ENCODE results near the gene LHFPL3. TPM values are rescaled to one million over a fixed set of nuclear protein-coding genes. Genes with fewer than 3 reads are reported as not detected.

Gene LHFPL3
- total RNA-seq, 1 experiment from 2014 or later: 0.83 TPM

DNA sequence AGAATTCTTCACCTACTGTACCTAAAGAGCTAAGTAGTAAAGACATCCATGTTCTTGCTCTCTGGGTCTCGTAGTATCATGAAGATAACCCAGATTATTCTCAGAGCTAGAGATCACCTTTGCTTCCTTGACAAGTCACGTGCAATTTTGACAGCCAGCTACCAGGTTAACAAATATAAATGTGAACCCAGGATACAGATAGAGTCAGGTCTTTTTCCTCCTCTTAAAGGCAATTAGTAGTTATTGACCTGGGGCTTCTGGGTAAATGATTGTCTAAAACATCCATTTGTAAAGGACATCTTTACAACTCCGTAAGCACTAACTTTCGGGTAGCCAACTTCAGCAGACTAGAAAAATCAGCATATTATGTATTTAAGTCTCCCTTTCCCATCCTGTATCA, 28.8 kb downstream of the LHFPL3 start (continued):
- TF ChIP-seq, protein P1, sequence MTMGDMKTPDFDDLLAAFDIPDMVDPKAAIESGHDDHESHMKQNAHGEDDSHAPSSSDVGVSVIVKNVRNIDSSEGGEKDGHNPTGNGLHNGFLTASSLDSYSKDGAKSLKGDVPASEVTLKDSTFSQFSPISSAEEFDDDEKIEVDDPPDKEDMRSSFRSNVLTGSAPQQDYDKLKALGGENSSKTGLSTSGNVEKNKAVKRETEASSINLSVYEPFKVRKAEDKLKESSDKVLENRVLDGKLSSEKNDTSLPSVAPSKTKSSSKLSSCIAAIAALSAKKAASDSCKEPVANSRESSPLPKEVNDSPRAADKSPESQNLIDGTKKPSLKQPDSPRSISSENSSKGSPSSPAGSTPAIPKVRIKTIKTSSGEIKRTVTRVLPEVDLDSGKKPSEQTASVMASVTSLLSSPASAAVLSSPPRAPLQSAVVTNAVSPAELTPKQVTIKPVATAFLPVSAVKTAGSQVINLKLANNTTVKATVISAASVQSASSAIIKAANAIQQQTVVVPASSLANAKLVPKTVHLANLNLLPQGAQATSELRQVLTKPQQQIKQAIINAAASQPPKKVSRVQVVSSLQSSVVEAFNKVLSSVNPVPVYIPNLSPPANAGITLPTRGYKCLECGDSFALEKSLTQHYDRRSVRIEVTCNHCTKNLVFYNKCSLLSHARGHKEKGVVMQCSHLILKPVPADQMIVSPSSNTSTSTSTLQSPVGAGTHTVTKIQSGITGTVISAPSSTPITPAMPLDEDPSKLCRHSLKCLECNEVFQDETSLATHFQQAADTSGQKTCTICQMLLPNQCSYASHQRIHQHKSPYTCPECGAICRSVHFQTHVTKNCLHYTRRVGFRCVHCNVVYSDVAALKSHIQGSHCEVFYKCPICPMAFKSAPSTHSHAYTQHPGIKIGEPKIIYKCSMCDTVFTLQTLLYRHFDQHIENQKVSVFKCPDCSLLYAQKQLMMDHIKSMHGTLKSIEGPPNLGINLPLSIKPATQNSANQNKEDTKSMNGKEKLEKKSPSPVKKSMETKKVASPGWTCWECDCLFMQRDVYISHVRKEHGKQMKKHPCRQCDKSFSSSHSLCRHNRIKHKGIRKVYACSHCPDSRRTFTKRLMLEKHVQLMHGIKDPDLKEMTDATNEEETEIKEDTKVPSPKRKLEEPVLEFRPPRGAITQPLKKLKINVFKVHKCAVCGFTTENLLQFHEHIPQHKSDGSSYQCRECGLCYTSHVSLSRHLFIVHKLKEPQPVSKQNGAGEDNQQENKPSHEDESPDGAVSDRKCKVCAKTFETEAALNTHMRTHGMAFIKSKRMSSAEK (CRISPR knock-in tag; IDR thresholded peaks at IDR 0.05; ENCODE audit: borderline replicate concordance): no peak
- TF ChIP-seq GTF2I (CRISPR knock-in tag; conservative IDR thresholded peaks at IDR 0.05) (no peak), JUN (CRISPR knock-in tag; IDR thresholded peaks at IDR 0.05) (no peak), ZBTB21 (CRISPR knock-in tag; IDR thresholded peaks at IDR 0.05; ENCODE audit: borderline replicate concordance) (no peak), MXD4 (CRISPR knock-in tag; IDR thresholded peaks at IDR 0.05; ENCODE audit: borderline replicate concordance) (no peak)

DNA sequence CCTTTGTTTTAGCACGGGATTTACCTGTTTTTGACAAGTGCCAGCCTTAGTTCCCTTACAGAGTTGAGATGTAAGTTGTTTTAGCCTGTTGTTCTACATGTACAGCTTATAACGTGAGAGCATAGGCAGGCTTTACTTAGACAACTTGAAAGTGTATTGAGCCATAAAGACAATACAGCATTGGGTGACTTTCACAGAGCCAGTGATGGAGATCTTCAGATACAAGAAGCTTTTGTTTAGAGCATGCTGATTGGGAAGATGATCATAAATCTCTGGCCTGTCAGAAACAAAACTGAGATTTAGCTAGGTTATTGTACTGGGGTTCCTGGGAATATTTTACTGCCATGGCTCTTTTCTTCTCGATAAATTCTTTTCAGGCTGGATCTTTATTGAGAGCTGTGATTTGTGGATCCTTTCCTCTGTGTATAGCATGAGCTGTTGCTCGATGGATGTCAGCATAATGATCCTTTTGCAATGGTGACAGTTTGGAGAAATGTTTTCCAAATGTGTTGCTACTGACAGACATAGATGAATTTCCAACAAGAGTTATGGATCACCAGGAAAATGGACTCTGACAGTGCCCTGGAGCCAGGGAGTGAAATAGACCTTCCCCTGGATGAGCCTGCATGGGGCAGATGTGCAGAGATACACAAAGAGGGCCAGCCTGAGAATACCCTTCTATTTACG, 30.2 kb downstream of the LHFPL3 start:
- CTCF ChIA-PET: no interaction called here
- no peak overlapping the region for H3K4me3 Mint-ChIP-seq
- ATAC-seq: no peak

DNA sequence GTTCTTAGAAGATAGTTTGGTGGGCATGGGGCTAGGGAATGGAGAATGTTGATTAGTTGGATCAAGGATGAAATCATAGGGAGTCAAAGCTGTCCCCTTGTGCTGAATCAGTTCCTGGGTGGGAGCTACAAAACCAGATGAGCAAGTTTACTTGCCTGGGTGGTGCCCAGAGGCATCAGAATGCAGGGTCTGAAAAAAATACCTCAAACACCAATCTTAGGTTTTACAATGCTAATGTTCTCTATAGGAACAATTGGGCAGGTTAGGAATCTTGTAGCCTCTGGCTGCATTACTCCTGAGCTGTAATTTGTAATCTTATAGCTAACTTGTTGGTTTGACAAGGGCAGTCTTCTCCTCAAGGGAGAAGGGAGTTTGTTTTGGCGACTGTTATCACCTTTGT, 34.4 kb downstream of the LHFPL3 start:
- ChIA-PET POLR2A (no interaction called here), CTCF (interaction anchor here (1.4 kb wide), 1 partner anchor 485 kb away, joined by 3 read pairs; no protein-coding TSS in a partner anchor)
- 0 out of 2 replicates have a peak, but pooled peaks cover 3% of the 10 kb centered on the region for H3K36me3 Mint-ChIP-seq
- no peaks in the 10 kb centered on the region; the same call in 1 of the 2 replicates for H3K27me3 Mint-ChIP-seq (ENCODE audit: low read depth)
- TF ChIP-seq ZNF396 (CRISPR knock-in tag; IDR thresholded peaks at IDR 0.05; ENCODE audit: borderline replicate concordance): no peak
- no peak overlapping the region for H3K4me3 Mint-ChIP-seq
- DNase-seq (ENCODE audit: low spot score): no peak
- H3K27ac Mint-ChIP-seq: peak overlapping the region; percentile 87
- ATAC-seq: peak; percentile 79
- H3K4me1 Mint-ChIP-seq: peaks cover 57% of the 10 kb centered on the region
- peaks cover 4% of the 10 kb centered on the region for H3K9me3 Mint-ChIP-seq

More for the DNA sequence above, 30.2 kb downstream of the LHFPL3 start:
- no peaks in the 10 kb centered on the region for H3K27me3 Mint-ChIP-seq (ENCODE audit: low read depth)
- H3K9me3 Mint-ChIP-seq: no peaks in the 10 kb centered on the region
- POLR2A ChIA-PET: no interaction called here
- H3K4me1 Mint-ChIP-seq: peaks cover 41% of the 10 kb centered on the region
- H3K36me3 Mint-ChIP-seq: no peaks in the 10 kb centered on the region
- TF ChIP-seq, protein P2, sequence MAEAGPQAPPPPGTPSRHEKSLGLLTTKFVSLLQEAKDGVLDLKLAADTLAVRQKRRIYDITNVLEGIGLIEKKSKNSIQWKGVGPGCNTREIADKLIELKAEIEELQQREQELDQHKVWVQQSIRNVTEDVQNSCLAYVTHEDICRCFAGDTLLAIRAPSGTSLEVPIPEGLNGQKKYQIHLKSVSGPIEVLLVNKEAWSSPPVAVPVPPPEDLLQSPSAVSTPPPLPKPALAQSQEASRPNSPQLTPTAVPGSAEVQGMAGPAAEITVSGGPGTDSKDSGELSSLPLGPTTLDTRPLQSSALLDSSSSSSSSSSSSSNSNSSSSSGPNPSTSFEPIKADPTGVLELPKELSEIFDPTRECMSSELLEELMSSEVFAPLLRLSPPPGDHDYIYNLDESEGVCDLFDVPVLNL (CRISPR knock-in tag; IDR thresholded peaks at IDR 0.05; ENCODE audit: borderline replicate concordance, low read depth): no peak
- TF ChIP-seq RORB (CRISPR knock-in tag; IDR thresholded peaks at IDR 0.05): no peak
- TF ChIP-seq ZNF416 (CRISPR knock-in tag; IDR thresholded peaks at IDR 0.05): no peak
- DNase-seq (ENCODE audit: low spot score): no peak
- no peak overlapping the region for H3K27ac Mint-ChIP-seq

DNA sequence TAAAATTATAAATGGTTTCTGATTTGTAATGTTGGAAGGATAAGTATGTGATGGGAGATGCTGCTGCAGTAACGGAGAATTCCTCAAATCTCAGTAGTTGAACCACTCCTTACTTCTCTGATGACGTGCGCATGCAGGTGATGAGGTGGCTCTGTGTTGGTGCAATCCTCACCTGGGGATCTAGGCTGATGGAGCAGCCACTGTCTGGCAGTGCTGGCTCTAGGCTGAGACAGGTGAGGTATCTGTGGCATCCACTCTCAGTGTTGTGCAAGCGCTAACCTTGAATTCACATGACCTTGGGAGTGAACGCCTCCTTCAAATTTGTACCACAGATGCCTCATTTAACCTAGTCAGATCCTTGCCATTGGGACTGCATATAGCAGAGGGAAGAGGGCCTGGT, 35.0 kb downstream of the LHFPL3 start:
- DNase-seq (ENCODE audit: low spot score) (peak; percentile 16), ATAC-seq (peak; percentile 68)
- CTCF ChIA-PET: interaction anchor here (1.4 kb wide), 1 partner anchor 485 kb away, joined by 3 read pairs; no protein-coding TSS in a partner anchor
- peak overlapping the region; percentile 87 for H3K27ac Mint-ChIP-seq
- TF ChIP-seq, protein P3, sequence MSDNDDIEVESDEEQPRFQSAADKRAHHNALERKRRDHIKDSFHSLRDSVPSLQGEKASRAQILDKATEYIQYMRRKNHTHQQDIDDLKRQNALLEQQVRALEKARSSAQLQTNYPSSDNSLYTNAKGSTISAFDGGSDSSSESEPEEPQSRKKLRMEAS (CRISPR knock-in tag; IDR thresholded peaks at IDR 0.05): no peak
- TF ChIP-seq, protein P4, sequence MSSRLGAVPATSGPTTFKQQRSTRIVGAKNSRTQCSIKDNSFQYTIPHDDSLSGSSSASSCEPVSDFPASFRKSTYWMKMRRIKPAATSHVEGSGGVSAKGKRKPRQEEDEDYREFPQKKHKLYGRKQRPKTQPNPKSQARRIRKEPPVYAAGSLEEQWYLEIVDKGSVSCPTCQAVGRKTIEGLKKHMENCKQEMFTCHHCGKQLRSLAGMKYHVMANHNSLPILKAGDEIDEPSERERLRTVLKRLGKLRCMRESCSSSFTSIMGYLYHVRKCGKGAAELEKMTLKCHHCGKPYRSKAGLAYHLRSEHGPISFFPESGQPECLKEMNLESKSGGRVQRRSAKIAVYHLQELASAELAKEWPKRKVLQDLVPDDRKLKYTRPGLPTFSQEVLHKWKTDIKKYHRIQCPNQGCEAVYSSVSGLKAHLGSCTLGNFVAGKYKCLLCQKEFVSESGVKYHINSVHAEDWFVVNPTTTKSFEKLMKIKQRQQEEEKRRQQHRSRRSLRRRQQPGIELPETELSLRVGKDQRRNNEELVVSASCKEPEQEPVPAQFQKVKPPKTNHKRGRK (CRISPR knock-in tag; IDR thresholded peaks at IDR 0.05; ENCODE audit: borderline replicate concordance): no peak
- TF ChIP-seq CREB1 (CRISPR knock-in tag; IDR thresholded peaks at IDR 0.05) (no peak), NR1H2 (CRISPR knock-in tag; IDR thresholded peaks at IDR 0.05) (no peak), NFATC4 (CRISPR knock-in tag; IDR thresholded peaks at IDR 0.05) (no peak)
- peaks cover 4% of the 10 kb centered on the region for H3K9me3 Mint-ChIP-seq
- POLR2A ChIA-PET: no interaction called here
- peaks cover 62% of the 10 kb centered on the region for H3K4me1 Mint-ChIP-seq
- no peak overlapping the region for H3K4me3 Mint-ChIP-seq
- H3K36me3 Mint-ChIP-seq: 0 out of 2 replicates have a peak, but pooled peaks cover 3% of the 10 kb centered on the region
- H3K27me3 Mint-ChIP-seq (ENCODE audit: low read depth): no peaks in the 10 kb centered on the region; the same call in 1 of the 2 replicates

Data from WTC11 (cell line).